HG03039 (cell line): ENCODE data around the gene SOX13.
"Not testable (repeated sequence)": the region's sequence is repeated elsewhere in the genome, so short reads cannot be mapped to it uniquely, and the experiment has no call there.

ENCODE experiments used
- ATAC-seq: cut with Tn5 transposase; IDR thresholded peaks from one replicate; pipeline ENCODE4 v1.9.1; 2021; ENCODE audit warnings: mild to moderate bottlenecking, moderate library complexity; ENCODE audit not compliant: unreplicated experiment

The SOX13 gene

DNA sequence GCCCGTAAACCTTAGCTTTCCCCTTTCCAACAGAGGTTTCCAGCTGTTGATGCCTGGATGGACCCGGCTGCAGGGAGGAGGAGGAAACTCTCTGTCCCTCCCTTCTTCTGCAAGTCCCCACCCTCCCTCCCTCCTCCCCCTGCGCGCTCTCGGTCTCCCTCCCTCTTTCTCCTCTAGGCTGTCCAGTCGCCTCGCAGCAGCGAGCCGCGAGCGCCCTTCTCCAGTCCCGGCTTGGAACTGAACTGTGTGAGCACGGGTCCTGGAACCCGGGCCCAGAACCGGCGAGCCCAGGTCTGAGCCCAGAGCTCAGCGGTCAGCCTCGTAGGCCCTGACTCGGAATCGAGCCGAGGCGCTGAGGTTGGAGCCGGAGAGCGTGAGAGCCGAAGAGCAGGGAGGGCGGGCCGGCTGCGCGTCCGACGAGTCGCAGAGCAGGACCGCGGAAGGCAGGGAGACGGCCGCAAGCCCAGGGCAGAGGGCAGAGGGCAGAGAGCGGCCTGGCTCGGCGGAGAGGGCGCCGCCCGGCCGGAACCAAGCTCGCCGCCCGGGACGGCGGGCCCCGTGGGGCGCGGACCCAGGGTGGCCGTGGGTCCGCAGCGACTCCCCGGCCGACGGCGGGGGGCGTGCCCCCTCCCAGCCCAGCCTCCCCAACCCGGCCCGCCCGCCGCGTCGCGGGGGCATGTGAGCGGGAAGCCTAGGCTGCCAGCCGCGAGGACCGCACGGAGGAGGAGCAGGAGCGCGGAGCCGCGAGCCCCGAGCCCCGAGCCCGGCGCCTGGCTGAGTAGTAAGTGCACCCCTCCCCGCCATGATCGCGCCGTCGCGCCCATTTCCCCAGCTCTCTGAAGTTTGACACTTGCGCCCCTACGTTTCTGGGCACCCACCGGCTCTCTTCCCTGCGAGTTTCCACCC, at the start of gene SOX13:
TSS of gene SOX13 (plus strand) at position 185 of the 906 bp plus-strand sequence. CDS start 39,801 bp downstream, outside the sequence.
- no peak for ATAC-seq

DNA sequence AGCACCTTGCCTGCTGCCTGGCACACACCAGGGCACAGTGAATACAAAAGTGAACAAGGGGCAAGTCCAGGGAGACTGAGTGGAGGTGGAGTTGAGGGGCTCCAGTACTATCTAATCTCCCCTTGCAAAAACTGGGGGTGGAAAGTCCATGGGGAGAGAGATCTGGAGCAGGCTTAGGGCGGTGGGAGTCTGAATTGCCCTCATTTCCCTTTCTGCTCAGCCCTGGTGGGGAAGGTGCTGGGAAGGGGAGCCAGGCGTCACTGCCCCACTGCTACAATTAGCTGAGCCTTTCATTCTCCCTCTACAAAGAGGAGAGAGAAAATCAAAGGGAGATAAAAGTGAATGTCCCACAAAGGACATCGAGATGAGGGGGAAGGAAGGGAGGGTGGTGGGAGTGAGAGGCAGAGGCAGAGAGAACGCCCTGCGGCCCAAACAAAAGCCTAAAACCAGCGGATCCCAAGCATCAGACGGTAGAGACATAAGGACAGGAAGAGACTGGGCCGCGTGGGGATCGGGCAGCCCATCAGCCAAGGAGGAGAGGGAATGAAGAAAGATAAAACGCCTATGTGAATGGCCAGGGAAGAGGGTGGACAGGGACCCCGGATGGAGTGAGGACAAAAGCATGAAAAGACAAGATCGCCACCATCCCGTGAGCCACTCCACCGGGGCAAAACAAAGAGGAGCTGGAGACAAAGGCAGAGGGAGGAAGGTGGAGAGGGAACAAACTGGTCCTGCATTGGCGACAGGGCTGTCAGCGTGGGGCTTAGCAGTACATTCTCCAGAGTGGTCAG, 46.8 kb upstream of the SOX13 start:
- no peak for ATAC-seq

DNA sequence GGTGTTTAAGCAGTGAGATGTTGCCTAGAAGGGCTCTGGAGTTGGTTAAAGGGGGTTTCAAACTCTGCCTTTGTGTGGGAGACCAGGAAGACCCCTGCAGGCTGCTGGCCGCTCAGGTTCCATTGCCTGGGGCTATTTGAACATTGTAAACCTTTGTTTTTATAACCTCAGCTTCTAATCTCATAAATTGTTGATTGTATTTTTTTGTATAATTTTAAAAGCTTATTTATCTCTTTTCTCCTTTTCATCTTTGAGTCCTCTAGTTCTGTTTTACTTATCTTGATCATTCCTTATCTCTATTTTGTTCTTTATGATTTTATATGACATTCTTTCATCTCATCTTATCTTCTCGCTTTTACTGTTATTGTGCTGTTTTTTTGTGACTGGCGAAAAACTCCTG, 45.5 kb upstream of the SOX13 start:
- ATAC-seq = no peak

DNA sequence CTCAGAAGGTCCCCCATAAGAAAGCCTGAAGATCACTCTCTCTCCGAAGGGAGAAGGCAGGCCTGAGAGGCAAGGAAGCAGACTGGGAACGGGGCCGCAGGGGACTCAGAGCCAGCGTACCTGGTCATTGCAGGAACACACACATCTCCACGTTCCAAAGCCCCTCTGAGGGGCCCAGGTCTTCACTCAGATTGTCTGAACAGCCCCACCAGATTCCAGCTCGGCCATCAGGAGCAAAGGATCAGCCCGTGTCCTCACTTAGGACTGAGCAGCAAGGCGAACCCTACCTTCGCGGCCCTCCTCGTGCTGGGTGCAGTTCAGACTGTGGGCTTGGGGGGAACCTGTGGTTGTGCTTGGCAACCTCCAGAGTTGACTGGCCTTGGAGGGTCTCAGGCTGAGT, 43.9 kb upstream of the SOX13 start:
- no peak for ATAC-seq

DNA sequence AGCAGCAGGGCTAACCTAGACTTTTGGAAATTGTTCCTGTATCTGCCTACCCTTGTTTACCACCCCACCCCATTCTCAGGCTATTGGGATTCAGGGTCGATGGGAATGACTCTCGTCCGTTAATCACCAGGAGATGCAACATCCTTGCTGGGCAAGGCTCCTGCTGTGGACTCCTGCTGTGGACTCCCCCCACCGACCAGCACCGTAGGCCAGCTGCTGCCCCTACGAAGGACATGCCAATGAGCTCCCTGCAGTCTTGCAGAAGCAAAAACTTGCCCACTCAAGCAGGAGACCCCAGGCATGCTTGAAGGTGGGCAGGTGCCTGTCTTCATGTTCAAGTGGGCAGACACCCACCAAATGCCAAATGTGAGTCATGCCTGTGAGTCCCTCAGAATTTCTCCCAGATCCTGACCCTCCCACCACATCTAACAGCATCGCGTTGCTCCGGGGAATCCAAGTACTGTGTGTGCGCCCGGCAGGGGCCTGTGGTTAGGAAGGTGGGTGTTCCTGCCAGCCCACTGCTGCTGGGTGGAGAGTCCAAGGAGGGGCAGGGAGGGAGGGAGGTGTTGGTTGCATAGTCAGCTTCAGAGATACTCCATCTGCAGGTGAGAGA, 41.7 kb upstream of the SOX13 start:
- ATAC-seq = no peak

DNA sequence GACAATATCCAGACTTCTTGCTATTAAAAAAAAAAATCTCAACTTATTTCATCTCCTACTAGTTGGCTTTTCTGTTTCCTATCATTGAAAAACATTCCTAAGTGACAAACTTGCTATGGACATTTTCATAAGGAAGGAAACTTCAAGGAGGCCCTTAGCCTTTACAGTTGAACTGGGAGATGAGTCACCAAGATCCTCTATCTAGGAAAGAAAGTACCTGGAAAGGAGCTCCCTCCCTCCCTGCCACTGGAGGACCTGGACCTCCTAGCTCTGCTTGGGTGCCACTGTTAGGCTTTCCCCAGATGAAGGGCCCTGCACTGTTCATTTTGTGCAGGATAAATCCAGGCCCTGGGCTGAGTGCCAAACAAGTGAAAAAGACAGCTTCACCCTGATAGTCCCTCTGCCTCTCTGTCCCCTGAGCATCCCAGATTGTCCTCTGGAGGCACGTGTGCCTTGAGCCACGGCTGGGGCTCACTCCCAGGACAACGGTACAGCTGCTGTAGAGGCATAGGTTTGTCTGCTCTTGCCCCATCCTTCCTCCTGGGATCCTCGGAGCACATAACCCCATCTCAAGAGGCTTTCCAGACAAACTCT, 40.2 kb upstream of the SOX13 start:
- no peak for ATAC-seq

DNA sequence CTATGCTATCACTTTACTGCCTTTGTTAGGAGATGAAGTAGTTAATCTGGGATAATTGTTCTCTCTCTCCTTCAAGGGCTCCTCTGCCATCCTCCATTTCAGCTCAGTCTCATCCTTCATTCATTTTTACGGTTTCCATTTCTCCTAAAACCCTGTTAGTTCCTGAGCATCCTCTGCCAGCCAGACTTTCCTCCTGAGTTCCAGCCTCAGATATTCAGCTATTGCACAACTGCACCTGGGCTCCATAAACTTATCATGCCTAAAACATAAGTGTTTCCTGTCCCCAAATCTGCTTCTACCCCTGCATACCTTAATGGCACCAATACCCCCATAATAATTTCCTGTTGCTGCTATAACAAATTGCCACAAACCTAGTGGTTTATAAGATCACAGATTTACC, 39.6 kb upstream of the SOX13 start:
- ATAC-seq = no peak

DNA sequence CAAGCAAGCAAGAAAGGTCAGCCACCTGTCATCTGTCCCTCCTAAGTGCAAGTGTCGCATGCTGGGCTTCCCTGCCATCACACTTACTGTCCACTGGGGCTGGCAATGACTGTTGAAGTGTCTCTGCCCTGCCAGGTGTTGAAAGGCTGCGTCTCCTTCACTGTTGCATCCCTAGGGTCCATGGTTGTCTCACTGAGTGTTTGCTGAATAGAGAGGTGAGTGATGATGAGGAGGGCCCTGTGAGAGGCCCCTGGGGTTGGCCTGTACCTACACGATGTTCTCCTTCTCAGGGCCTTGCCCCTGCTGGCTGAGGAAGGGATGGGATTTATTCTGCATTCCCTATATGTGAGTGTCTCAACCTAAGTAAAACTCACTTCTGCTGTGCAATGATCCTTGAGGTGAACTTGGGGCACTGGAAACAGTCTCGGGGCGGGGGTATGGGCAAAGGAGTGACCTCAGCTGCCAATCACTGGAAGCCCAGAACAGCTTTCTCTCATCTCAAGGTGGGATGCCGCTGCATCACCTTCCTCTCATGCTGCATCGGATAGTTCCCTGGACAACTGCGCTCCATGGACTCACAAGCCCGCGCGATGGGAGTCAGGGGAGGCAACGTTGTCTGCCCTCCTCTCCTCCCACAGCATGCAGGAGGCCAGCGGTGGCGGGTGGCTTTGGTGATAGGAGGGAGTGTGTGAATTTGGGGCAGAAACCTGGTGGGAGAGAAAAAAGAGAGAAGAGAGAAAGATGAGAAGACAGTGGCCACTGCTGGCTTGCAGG, 35.8 kb upstream of the SOX13 start:
- no peak for ATAC-seq

DNA sequence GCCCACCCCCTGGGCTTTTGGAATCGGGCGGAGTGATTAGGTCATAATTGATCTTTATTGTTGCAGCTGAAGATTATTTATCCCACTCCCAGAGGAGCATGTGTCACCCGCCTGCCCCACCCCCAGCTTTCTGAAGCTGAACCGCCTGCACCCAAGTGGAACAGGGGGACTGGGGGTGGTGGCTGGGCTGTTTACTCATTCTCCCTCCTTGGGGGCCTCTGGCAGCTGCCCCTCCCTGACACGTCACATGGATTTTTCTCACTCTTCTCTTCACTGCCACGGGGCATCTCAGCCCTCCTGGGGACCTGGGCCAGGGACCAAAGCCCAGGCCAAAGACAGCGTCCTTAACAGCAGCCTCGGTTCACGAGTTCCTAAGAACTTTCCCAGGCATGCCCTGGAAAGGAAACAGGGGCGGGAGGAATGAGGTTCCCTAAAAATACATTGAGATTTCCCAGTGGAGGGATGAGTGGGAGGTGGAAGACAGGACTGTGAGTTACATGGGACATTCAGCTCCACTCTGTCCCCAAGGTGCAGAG, 31.6 kb upstream of the SOX13 start:
- no peak for ATAC-seq

DNA sequence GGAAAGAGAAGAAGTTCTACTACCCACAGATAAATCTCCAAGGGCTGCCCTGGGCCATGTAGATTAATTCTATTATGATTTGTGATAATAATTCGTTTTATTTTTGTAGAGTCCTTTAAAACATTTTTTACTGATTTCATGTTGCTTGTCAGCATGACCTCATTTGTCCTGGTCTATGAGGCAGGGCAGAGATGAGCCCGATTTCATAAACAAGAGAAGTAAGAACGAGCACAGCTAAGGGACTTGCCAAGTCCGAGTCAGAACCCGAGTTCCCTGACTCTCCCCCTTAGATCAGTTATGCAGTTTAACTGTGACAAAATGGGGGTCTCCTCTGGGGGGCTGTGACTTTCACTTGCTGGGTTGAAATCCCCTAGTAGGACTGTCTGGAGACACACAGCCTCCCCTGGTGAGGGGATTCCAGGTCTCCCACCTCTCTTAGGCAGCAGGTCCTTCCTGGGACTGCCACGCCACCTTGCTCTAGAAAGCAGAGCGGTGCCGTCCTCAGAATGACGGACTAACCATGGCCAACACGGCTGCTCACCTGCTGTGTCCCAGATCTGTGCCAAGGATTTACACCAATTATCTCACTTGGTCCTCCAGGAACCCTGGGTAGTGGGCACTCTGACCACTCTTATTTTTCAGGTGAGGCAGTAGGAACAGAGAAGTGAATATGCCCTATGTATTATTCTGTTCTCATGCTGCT, 31.0 kb upstream of the SOX13 start:
- no peak for ATAC-seq

DNA sequence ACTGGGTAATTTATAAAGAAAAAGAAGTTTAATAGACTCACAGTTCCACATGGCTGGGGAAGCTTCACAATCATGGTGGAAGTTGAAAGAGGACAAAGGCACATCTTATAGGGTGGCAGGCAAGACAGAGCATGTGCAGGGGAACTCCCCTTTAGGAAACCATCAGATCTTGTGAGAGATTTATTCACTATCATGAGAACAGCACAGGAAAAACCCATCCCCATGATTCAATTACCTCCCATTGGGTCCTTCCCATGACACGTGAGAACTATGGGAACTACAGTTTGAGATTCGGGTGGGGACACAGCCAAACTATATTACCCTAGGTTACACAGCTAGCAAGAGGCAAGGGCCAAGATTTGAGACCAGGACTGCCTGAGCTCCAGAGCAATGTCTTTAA, 30.4 kb upstream of the SOX13 start:
- ATAC-seq = no peak

DNA sequence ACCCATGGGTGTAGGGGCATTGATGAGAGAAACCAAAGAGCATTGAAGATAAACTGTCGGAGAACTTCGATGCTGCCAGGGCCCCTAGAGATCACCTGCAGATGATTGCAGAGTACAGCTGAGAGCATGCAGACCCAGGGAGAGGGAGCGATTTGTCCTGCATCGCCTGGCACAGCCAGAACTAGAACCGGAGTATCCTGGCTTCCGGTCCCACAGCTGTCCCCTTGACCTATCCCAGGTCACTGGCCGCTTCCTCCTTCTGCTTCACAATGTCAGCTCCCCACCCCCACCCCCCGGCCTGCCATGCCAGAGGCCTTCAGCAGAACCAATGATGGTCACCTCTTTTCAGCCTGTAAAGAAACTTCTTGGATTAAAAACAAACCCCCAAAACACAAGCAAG, 29.2 kb upstream of the SOX13 start:
- ATAC-seq = no peak

DNA sequence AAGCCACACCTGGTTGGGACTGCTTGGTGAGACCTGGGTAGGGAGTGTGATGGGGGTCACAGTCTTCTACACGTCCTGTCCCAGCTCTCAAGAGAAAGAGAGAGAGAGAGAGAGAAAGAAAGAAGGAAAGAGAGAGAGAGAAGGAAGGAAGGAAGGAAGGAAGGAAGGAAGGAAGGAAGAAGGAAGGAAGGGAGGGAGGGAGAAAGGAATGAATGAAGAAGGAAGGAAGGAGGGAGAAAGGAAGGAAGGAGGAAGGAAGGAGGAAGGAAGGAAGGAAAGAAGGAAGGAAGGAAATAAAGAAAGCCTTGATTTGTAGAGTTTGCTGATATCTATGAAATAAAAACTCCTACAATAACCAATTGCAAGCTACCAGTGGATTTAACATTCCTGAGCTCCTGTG, 28.5 kb upstream of the SOX13 start:
- no peak for ATAC-seq

DNA sequence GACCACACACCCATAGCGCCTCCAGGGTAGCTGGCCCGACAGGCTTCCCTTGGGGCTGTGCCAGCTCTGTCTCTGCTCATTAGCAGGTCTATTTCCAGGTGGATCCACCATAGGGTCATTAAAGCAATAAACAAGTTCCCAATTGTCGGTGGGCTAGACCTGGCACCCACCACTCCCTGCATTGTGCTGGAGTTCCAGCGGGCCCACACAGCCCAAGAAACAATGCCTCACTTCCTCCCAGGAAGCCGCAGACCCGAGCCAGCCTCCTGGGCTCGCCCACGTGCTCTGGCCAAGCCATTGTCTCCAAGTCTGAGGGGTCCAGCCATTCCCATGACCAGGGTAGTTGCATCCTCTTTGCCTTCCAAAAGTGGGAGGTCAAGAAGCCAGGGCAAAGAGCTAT, 27.5 kb upstream of the SOX13 start:
- ATAC-seq = no peak

DNA sequence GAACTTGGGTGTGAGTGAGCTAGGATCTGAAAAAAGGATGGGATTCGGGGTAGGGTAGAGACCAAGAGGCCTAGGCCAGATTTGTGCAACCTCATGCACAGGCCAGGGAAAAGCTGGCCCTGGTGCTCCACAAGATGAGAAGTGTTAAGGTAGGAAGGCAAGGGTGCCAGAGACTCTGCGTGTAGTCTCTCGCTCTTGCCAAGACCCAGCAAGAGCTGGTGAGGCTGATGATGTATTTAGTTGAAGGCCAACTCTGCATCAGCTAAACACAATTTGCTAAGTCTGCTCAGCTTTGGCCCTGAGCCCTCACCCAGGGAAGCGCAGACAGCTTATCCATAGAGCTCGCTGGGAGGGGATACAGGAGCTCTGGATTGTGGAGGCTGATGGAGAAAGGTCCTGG, 26.6 kb upstream of the SOX13 start:
- no peak for ATAC-seq

DNA sequence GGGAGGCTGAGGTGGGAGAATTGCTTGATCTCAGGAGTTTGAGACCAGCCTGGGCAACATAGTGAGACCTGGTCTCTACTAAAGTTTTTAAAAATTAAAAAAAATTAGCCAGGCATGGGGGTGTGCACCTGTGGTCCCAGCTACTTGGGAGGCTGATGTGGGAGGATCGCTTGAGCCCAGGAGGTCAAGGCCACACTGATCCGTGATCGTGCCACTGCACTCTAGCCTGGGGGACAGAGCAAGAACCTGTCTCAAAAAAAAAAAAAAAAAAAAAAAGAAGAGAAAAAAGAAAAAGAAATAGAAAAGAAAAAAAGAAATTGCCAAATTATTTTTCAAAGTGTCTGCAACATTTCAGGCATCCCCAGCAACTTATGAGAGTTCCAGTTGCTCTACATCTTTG, 24.1 kb upstream of the SOX13 start:
- ATAC-seq = not testable (repeated sequence)

DNA sequence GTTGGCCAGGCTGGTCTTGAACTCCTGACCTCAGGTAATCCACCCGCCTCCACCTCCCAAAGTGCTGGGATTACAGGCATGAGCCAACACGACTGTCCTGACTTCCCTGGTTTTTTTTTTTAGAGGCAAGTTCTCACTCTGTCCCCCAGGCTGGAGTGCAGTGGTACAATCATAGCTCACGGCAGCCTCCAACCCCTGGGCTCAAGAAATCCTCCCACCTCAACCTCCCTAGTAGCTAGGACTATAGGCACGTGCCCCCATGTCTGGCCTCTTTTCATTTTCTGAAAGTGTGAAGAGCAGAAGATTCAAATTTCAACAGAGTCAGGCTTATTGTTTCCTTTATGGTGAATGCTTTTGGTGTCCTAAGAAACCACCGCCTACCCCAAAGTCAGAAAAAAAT, 21.7 kb upstream of the SOX13 start:
- no peak for ATAC-seq

DNA sequence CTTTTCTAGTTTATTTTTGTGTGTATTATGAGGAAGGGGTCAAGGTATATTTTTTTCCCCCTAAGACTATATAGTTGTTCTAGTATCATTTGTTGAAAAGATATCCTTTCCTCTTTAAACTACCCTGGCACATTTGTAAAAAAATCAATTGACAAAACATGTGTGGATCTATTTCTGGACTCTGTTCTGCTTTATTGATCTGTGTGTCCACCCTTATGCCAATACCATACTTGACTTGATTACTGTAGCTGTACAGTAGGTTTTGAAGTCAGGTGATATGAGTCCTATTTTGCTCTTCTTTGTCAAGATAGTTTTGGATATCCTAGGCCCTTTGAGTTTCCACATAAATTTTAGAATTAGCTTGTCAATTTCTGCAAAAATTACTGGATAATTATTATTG, 21.2 kb upstream of the SOX13 start:
- ATAC-seq = no peak

DNA sequence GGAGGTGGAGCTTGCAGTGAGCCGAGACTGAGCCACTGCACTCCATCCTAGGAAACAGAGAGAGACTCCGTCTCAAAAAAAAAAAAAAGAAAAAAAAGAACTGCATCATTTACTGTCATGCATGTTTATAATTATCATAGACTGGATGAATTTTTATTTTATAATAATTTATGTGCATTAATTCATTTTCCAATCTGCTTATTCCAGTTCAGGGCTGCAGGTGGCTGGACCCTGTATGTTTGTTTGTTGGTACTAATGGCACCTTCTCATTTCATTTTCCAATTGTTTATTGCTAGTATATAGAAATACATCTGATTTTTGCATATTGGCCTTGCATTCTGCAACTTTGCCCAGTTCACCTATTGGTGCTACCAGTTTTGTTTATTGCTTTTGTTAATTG, 19.0 kb upstream of the SOX13 start:
- ATAC-seq = no peak

DNA sequence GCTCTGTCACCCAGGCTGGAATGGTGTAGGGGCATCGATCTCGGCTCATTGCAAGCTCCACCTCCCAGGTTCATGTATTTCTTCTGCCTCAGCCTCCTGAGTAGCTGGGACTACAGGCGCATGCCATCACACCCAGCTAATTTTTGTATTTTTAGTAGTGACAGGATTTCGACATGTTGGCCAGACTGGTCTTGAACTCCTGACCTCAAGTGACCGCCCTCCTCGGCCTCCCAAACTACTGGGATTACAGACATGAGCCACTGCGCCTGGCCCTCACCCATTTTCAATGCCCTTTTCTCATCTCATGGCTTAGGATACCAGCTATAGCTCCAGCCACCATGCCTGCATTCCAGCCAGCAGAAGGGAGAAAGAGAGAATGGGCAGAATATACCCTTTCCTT, 12.9 kb upstream of the SOX13 start:
- ATAC-seq = no peak
